ENCODE data around the gene C20orf202.
"Not testable (repeated sequence)": the region's sequence is repeated elsewhere in the genome, so short reads cannot be mapped to it uniquely, and the experiment has no call there.

C20orf202 gene

DNA sequence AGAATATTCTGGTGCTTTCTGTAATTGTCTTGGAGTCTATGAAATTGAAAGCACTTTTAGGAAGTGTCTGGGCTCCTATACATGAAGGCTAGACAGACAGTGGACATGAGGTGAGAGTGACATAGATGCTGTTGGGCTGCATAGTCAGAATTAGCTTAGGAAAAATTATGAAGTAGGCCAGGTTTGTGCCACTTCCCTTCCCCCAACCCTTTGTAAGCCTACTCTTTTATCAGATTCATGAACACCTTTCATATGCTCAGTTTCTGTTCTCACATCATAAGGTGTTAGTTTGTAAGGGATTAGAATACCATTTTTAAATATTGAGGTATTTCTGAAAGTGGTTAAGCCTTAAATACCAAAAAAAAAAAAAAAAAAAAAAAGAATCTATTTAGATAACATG lies 44.4 kb downstream of the C20orf202 start:
- DNase-seq (ENCODE audit: low read depth) = no peak

DNA sequence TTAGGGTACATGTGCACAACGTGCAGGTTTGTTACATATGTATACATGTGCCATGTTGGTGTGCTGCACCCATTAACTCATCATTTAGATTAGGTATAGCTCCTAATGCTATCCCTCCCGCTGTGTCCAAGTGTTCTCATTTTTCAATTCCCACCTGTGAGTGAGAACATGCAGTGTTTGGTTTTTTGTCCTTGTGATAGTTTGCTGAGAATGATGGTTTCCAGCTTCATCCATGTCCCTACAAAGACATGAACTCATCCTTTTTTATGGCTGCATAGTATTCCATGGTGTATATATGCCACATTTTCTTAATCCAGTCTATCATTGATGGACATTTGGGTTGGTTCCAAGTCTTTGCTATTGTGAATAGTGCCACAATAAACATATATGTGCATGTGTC lies 47.0 kb downstream of the C20orf202 start:
- not testable (repeated sequence) for DNase-seq (ENCODE audit: low read depth)

DNA sequence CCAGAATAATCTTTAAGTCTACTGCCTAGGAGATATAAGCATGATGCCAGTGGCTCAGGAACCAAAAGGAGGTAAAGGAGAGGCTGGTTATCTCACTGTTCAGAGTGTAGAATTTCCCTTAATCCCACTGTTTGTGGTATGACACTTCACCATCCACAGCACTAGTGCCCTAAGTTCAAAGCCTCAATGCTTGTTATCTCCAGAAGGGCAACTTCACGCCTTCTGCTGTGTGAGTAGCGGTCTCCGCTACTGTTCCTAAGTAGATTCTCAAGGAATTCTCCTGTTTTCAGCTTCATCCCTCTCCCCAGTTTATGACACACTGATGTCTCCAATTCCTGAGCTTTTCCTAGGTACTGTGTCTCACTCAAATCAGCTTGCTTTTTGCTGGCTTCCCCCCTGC lies 49.2 kb downstream of the C20orf202 start:
- DNase-seq (ENCODE audit: low read depth) = no peak

DNA sequence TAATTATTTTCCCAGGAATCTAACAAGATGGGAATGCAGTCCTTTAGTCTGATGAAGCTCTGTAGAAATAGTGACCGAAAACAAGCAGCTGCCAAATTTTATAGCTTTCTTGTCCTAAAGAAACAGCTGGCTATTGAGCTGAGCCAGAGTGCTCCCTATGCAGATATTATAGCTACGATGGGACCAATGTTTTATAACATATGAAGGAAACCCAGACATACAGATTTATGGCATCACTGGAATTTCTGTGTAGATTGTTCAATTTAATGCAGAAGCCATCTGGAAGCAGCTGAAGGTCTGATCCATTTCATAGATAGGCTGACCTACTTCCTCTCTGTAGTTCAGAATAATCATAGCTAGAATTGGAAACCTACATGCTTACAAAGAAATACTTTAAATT lies 51.0 kb downstream of the C20orf202 start:
- DNase-seq (ENCODE audit: low read depth) = no peak

DNA sequence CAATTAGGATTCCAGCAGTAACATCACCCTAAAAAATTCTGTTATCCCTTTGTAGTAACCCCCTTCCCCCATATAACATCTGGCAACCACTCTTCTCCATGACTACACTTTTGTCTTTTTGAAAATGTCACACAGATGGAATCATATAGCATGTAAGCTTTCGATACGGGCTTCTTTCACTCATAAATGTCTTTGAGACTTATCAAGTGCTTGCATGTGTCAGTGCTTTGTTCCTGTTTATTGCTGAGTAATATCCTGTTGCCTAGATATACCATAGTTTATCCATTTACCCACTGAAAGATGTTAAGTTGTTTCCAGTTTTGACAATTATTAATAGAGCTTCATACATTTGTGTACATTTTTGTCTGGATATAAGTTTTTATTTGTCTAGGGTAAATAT lies 52.4 kb downstream of the C20orf202 start:
- DNase-seq (ENCODE audit: low read depth) = peak; percentile 49

Data from CMK (cell line).